Stimulated activated CD8-positive, alpha-beta memory T cell treated with anti-CD3 and anti-CD28 coated beads, Interleukin-15, amount 100 ng/mL, for 4 hours (primary cell): ENCODE measurements around the gene SFR1.

Source experiments
- DNase-seq, 2 donors: peaks; one replicate each; pipeline ENCODE4 v3.0.0-alpha.2; 2020; ENCODE audit warnings: low read depth in 2 of 2

SFR1 gene

GRCh38 chr10:104104926-104105325 lies 17.0 kb upstream of the SFR1 start:
- DNase-seq, result no peak

- no peak for DNase-seq
These were observed 11.9 kb upstream of the SFR1 start for GRCh38 chr10:104109908-104110662.

GRCh38 chr10:104113376-104113956 lies 8.5 kb upstream of the SFR1 start:
- no peak for DNase-seq

GRCh38 chr10:104117839-104118323 lies 4.1 kb upstream of the SFR1 start:
- DNase-seq, result no peak

DNA sequence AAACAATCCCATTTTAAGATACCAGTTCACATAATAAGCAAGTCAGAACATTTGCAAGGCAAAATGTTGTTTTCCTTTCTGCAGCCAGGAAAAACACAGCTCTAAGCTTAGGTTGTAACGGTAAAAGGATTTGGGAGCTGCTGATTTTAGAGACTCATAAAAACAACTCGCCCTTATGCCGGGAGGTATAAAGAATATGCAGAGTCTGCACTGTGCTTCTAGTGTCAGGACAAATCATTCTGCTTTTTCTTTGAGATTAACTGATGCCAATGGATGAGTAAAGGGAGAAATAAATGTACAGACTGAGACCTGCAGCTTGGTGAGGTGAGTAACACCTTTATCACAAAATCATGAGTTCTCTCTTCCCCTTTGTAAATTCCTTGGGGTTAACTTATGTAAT lies 2.0 kb upstream of the SFR1 start:
- DNase-seq, result no peak

- DNase-seq, result no peak
These were observed 1.5 kb upstream of the SFR1 start for GRCh38 chr10:104120512-104120902.

GRCh38 chr10:104120903-104121484 lies 977 bp upstream of the SFR1 start:
- peak; percentile 54 to 75 for DNase-seq

GRCh38 chr10:104122225-104123107 lies 495 bp downstream of the SFR1 start:
- no peak for DNase-seq

DNA sequence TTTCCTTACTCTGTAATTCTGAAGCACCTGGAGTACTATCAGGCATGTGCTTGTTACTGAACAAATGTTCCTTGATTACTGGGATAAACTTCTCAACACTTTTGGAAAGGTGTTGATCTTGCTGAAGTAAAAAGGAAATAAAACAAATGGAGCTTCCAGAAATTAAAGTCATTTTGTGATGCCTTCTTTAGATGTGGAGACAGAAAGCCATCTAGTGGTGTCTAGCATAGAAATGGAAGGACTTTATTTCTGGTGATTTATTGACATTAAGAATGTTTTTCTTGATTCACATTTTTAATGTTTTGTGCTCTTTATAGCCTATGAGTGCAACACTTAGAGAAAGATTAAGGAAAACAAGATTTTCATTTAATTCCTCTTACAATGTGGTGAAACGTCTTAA lies 1.4 kb downstream of the SFR1 start:
- DNase-seq, result no peak

DNA sequence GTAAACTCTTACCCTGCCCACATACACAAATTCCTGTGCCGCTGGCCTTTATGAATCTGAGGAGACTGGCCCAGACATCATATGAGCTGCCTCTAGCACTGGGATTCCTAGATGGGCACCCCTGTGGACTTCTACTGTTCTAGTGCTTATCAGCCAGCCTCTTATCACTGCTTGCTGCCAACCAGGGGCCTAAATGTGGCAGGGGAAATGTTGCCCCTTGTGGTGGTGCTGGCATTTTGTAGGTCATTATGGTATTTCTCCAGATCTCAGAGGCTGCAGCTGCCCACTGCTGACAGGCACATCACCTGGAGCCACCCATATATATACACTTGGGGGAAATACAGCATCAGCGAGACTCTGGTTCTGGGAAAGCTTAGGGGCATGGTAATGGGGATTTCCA lies 5.4 kb downstream of the SFR1 start:
- DNase-seq, result no peak

DNA sequence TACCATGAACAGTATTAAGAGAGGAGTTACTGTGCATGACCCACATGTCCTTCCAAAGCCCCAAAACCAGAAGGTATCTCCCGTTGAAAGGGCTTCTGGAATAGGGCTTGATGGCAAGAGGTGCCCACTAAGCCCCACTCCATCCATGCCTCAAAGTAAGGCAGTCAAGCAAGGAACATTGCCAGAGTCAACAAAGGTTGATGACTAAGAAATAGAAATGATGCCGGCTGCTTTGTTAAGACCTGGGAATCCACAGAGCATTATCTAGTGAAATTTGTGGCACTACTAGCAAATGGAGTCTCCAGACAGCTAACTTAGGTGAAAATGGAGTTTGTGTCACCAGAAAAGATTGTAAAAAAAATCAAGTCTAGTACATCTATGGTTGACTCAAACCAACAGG lies 6.2 kb downstream of the SFR1 start:
- no peak for DNase-seq

DNA sequence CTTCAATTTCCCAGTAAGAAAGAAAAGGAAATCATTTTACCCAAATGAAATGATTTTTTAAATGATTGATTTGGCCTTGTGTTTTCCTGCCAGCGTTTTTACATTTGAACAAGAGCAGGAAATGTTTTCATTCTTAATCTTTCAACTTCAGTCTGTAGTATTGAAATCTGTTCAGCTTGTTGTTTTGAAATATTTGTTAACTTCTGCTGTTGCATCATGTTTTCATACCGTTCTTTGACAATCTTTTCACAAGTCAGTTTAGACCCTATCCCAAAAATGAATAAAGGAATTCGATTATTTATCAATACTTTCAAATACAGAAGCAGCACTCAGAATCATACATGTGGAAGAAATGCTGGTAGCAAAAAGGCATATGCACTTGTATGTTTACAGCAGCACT lies 8.1 kb downstream of the SFR1 start:
- no peak for DNase-seq

DNA sequence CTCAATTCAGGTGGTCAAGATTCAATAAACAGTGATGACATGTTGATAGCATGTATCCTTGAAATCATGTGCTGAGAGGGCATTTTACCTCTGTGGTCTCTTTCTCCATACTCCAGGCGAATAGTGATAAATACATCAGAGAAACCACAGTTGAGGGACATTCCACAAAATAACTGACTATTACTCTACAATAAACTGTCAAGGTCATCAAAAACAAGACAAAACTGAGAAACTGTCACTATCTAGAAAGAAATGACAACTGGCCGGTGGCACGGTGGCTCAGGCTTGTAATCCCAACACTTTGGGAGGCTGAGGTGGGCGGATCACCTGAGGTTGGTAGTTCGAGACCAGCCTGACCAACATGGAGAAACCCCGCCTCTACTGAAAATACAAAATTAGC lies 16.2 kb downstream of the SFR1 start:
- DNase-seq, result no peak

GRCh38 chr10:104139221-104139620 lies 17.2 kb downstream of the SFR1 start:
- no peak for DNase-seq

GRCh38 chr10:104142081-104142480 lies 20.1 kb downstream of the SFR1 start:
- DNase-seq, result no peak

DNA sequence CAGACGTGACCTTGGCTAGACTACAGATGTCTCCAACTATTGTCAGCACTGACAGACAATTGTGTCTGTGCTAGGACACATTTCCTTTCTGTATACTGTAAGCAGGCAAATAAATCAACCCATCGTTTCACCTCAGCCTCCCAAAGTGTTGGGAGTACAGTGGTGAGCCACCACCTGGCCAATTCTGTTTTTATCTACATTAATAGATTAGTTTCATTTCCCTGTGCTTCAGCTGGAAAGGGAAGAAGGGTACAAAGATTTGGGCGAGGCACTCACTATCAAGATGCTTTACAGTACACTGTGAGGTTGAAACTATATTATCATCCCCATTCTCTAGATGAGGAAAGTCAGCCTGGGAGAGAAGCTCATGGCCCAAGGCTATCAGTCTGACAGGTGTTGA lies 21.9 kb downstream of the SFR1 start:
- no peak for DNase-seq

- no peak for DNase-seq
These were observed 23.0 kb downstream of the SFR1 start for GRCh38 chr10:104144931-104145330.

- no peak for DNase-seq
These were observed 24.9 kb downstream of the SFR1 start for GRCh38 chr10:104146882-104147281.

- DNase-seq, result no peak
These were observed 28.2 kb downstream of the SFR1 start for GRCh38 chr10:104150139-104150538.

- DNase-seq, result no peak
These were observed 29.8 kb downstream of the SFR1 start for GRCh38 chr10:104151737-104152136.

- no peak for DNase-seq
These were observed 33.6 kb downstream of the SFR1 start for GRCh38 chr10:104155591-104155990.

- no peak for DNase-seq
These were observed 48.8 kb downstream of the SFR1 start for GRCh38 chr10:104170610-104171254.
